GM21390 (cell line): ENCODE measurements around the gene BLVRB.
"Not testable (repeated sequence)": the region's sequence is repeated elsewhere in the genome, so short reads cannot be mapped to it uniquely, and the experiment has no call there.

ENCODE experiments used
- ATAC-seq: cut with Tn5 transposase; IDR thresholded peaks from one replicate; pipeline ENCODE4 v1.9.1; 2021; ENCODE audit not compliant: unreplicated experiment

The BLVRB gene

GRCh38 chr19:40489882-40490230, 24.3 kb upstream of the BLVRB start:
- ATAC-seq, result no peak

DNA sequence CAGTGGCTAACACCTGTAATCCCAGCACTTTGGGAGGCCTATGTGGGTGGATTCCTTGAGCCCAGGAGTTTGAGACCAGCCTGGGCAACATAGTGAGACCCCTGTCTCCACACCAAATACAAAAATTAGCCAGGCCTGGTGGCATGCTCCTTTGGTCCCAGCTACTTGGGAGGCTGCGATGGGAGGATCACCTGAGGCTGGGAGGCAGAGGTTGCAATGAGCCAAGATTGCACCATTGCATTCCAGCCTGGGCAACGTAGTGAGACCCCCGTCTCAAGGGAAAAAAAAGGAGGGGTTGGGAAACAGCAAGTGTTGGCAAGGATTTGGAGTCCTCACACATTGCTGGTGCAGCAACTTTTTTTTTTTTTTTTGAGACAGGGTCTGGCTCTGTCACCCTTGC, 20.5 kb upstream of the BLVRB start:
- ATAC-seq, result no peak

- ATAC-seq, result not testable (repeated sequence)
Measured at GRCh38 chr19:40475878-40476644, 10.5 kb upstream of the BLVRB start.

- no peak for ATAC-seq
Measured at GRCh38 chr19:40474737-40475136, 9.2 kb upstream of the BLVRB start.

DNA sequence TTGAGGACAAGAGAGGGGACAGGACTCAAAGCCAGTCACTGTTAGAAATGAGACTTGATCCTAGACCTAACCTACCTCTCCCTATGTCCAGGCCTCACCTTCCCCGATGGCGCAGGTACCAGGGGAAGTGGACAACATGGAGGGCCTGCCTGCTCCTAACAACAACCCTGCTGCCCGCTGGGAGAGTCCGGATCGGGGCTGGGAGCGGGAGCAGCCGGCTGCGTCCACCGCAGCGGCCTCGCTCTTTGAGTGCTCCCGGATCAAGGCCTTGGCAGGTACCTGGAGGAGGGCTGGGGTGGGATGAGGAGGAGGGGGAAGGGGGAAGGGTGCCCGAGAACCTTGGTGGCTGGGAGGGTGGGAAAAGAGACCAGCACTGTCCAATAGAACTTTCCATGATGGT, 7.0 kb upstream of the BLVRB start:
- no peak for ATAC-seq

GRCh38 chr19:40471111-40471510, 5.6 kb upstream of the BLVRB start:
- ATAC-seq, result no peak

- ATAC-seq, result no peak
Measured at GRCh38 chr19:40469011-40469410, 3.5 kb upstream of the BLVRB start.

DNA sequence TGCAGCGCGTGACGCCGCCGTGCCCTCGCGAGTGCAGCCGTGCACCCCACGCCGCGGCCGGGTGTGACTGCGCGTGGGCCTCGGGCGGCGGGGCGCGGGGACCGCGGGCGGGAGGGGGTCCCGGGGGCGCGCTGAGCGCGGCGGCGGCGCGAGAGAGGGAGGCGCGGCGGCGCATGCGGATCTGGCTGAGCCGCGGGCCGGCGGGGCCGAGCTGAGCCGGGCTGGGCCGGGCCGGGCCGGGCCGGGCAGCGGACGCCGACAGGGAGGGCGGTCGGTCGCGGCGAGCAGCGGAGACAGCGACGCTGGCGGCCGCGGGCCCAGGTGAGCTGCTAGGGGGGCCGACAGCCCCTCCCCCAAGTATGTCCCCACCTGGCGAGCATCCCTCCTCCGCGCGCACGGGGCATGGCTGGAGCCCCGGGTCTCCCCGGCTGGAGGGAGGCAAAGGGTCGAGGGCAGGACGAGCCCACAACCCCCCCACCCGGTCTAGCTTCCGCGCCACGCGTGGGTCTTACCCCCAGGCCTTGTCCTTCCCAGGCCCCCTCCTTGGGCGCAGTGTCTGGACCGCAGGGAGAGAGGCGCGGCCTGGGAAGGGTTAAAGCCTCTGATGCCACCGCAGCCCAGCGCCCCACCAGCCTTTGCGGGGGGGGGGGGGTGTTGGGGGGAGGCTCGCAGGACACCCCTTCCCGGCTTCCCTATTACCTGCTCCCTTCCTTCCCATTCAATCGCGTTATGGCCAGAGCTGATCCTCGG, 1.6 kb upstream of the BLVRB start, which contains the start of gene SPTBN4:
Gene SPTBN4, plus strand, starts transcription at position 17 of the 750 bp plus-strand sequence. CDS start 5,621 bp downstream, outside the sequence.
- no peak for ATAC-seq

GRCh38 chr19:40466219-40466984, 857 bp upstream of the BLVRB start:
- ATAC-seq, result peak; percentile 32

DNA sequence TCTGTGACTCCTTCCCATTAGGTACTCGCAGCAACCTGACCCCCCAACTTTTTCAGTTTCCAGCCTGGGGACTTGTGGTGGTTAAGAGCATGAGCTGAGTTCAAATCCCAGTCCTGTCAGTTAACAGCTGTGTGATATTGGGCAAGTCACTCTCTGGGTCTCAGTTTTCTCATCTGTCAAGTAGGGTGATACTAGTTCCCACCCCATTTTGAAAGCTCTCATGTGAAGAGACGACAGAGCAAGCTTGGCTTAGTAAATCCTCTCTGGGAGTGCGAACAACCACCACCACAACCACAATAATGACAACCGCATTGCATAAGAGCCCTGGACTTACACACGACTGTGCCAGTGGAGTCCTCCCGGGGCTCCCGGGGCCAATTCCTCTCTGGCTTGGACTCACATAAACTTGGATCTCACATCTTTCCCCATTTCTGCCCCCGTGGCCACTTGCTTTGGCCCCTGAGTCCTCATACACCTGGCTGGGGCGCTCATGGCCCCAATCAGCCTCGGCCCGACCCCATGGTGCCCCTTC, 454 bp downstream of the BLVRB start:
- ATAC-seq, result no peak

GRCh38 chr19:40464059-40465024, 1.2 kb downstream of the BLVRB start:
- ATAC-seq, result no peak

GRCh38 chr19:40463587-40464037, 1.9 kb downstream of the BLVRB start:
- not testable (repeated sequence) for ATAC-seq

- ATAC-seq, result no peak
Measured at GRCh38 chr19:40461669-40462221, 3.8 kb downstream of the BLVRB start.

GRCh38 chr19:40460185-40460584, 5.4 kb downstream of the BLVRB start:
- no peak for ATAC-seq

GRCh38 chr19:40458597-40458974, 7.0 kb downstream of the BLVRB start:
- no peak for ATAC-seq

GRCh38 chr19:40457953-40458596, 7.5 kb downstream of the BLVRB start:
- ATAC-seq, result no peak

DNA sequence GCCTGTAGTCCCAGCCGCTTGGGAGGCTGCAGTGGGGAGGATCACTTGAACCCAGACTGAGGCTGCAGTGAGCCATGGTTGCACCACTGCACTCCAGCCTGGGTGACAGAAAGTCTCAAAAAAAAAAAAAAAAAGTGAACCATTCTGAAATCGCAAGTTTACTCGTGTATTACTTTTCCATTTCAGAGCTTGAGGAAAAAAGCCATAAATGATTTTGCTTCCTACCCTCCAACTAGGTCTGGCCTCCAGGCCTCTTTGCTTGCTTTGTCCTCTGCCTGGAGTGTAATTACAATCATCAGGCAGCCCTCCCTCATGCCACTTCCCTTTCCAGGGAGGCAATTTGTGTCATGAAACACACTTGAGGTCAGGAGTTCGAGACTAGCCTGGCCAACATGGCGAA, 8.5 kb downstream of the BLVRB start:
- no peak for ATAC-seq

DNA sequence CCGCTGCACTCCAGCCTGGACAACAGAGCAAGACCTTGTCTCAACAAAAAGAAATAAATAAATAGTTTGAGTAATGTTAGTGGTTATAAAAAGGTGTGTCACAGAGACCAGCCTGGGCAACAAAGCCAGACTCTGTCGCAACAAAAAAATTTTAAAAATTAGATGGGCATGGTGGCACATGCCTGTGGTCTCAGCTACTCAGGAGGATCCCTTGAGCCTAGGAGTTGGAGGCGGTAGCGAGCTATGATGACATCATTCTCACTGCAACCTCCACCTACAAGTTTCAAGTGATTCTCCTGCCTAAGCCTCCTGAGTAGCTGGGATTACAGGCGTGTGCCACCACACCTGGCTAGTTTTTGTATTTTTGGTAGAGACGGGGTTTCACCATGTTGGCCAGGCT, 11.6 kb downstream of the BLVRB start:
- ATAC-seq, result not testable (repeated sequence)

- no peak for ATAC-seq
Measured at GRCh38 chr19:40453151-40453735, 12.3 kb downstream of the BLVRB start.
